NCI-H2196 treated with DMSO at 0.1 percent for 48 hours (cell line): ENCODE measurements around the gene PRR36.
"Not testable (repeated sequence)": the region's sequence is repeated elsewhere in the genome, so short reads cannot be mapped to it uniquely, and the experiment has no call there.

ENCODE experiments used
- DNase-seq: peaks from one replicate; lab custom pipeline; 2025; ENCODE audit not compliant: unreplicated experiment; lab: John Stamatoyannopoulos, UW

Gene PRR36

GRCh38 chr19:7874076-7874896 is at the start of gene PRR36:
TSS of gene PRR36 (minus strand) at chr19:7874390. CDS start at chr19:7873689, 701 bp downstream.
- DNase-seq, result peak; percentile 80

- DNase-seq, result no peak
These were observed 49.4 kb upstream of the PRR36 start for GRCh38 chr19:7923295-7924191.

- no peak for DNase-seq
These were observed 48.6 kb upstream of the PRR36 start for GRCh38 chr19:7922836-7923195.

GRCh38 chr19:7921967-7922835 is 48.0 kb upstream of the PRR36 start:
- no peak for DNase-seq

- DNase-seq, result no peak
These were observed 47.2 kb upstream of the PRR36 start for GRCh38 chr19:7921302-7921966.

GRCh38 chr19:7920519-7921301 is 46.5 kb upstream of the PRR36 start:
- DNase-seq, result peak; percentile 97

GRCh38 chr19:7919610-7920518 is 45.7 kb upstream of the PRR36 start, which contains the start of gene SNAPC2:
TSS of gene SNAPC2 (plus strand) at chr19:7920338. CDS start at chr19:7920367, 29 bp downstream.
- DNase-seq, result peak; percentile 93

GRCh38 chr19:7918615-7919421 is 44.6 kb upstream of the PRR36 start:
- no peak for DNase-seq

GRCh38 chr19:7918062-7918614 is 43.9 kb upstream of the PRR36 start:
- not testable (repeated sequence) for DNase-seq

GRCh38 chr19:7917267-7918061 is 43.3 kb upstream of the PRR36 start:
- DNase-seq, result no peak

- no peak for DNase-seq
These were observed 42.7 kb upstream of the PRR36 start for GRCh38 chr19:7916955-7917266.

- DNase-seq, result peak; percentile 9
These were observed 42.1 kb upstream of the PRR36 start for GRCh38 chr19:7916103-7916954.

- DNase-seq, result no peak
These were observed 41.3 kb upstream of the PRR36 start for GRCh38 chr19:7915250-7916102.

- no peak for DNase-seq
These were observed 40.4 kb upstream of the PRR36 start, which contains the start of gene TGFBR3L for GRCh38 chr19:7914598-7915045. TSS of gene TGFBR3L (plus strand) at chr19:7914830.

GRCh38 chr19:7914099-7914498 is 39.9 kb upstream of the PRR36 start:
- no peak for DNase-seq
